NCI-H345 treated with DMSO at 0.1 percent for 48 hours (cell line): ENCODE data around the gene PXN.
"Not testable (repeated sequence)": the region's sequence is repeated elsewhere in the genome, so short reads cannot be mapped to it uniquely, and the experiment has no call there.

Source experiments
- DNase-seq: peaks from one replicate; lab custom pipeline; 2025; ENCODE audit not compliant: unreplicated experiment; lab: John Stamatoyannopoulos, UW

The PXN gene

GRCh38 chr12:120262852-120263747, 2.4 kb downstream of the PXN start:
- DNase-seq, result no peak

DNA sequence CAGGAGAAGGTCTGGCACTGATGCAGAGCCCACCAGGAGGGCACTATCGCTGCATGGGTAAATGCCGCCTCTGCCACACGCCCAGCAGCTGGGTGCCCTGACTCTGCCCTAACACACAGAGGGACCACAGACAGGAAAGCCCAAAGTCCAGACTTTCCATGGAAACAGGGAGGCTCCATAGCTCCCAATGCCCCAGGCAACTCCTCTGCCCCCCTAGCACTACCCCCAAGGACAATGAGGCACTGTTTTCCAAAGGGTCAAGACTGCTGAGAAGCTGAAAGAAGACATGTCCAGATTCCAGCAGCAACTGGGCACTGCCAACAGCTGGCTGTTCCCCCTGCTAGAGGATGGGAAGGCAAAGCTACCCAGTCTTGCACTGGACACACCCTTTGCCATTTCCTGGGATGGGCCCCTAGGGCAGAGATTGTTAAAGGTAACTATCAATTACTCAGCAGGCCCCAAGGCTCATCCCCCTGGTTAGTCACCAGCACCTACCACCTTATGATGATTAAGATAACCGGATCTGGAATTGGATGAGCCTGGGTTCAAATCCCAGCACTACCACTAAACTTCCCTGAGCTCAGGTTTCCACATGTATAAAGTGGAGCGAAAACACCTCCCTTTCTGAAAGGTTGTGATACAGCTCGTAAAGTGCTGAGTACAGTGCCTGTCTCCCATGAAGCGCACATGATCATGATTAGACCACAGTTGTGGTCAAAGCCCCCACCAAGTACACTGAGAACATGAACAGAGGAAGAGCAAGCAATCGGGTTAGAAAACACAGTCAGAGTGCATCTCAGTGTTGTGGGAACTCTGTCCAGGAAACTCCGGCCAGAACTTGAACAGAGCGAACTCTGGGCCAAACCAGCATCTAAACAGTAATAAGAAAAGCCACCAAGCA, 3.3 kb downstream of the PXN start:
- DNase-seq, result no peak

DNA sequence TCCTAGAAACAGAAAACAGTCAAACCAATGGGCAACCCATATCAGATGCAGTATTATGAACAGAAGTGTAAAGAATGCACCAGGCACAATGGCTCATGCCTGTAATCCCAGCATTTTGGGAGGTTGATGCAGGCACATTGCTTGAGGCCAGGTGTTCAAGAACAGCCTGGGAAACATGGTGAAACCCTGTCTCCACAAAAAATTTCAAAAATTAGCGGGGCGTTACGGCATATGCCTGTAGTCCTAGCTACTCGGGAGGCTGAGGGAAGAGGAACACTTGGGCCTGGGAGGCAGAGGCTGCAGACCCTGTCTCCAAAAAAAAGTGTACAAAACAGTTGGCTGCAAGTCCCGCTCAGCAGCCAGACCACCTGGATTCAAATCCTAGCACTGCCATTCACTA, 4.9 kb downstream of the PXN start:
- DNase-seq, result no peak

DNA sequence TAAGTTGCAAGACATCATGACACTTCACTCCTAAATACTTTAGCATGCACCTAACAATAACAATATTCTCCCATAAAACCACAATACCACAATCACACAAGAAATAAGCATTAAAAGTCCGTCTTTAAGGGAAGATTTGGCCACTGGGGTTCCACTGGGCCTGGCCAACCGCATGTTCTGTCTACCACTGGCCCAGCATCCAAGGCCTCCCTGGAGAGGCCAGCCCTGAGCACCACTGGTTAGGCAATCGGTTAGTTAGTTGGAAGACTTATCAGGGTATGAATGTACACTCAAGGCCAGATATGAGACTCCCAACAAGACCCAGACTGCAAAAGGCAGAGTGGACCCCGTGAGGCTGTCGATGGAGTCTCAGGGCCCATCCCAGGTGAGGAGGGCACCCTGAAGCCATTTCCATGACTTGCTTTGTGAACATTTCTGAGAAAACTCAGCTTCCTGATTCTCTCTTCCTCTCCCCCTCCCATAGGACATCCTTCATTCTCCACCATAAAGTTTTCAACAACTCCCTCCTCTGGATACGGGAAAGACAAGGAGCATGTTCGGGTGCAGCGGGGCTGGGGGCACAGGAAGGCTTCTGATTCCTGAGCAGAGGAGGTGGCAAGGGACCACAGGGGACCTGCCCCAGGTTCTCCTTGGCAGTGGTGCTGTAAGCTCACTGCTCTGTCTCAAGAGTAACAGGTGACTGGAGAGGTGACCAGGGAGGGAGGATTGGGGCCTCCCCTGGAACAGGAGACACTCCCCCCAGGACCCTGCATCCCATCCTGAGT, 5.9 kb downstream of the PXN start:
- no peak for DNase-seq

GRCh38 chr12:120258323-120258896, 7.1 kb downstream of the PXN start:
- DNase-seq, result no peak

DNA sequence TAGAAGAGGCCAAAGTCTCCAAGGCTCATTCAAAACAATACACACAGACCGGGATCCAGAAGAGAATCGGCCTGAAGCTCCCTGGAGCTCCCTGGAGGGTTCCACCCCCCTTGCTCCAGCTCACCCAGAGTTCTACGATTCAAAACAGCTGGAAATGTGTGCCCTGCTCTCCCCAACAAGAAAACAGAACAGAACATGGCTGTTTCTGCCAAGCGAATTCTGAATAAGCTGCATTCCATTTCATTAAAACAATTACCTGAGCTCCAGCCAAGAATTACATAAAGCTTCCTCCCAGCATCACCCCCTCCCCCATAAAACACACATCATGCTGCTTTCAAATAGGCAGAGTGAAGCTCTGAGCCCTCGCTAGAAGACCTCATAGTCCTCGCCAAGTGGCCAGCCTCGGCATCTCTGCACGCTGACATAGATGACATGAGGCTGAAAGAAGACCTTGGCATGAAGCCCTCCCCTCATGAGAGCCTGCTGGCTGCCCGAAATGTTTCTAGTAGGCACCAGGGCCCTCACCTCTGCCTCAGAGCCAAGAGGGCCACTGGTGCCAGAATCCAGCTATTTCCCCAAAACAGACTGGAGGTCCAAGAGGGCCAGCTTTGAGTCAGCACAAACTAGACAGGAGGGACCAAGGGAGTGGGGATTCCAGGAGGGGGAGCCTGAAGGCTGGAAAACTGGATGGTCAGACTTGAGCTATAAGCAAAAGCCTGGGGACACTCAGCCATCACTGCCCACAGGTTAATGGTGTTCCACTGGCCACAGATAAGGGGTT, 8.3 kb downstream of the PXN start:
- DNase-seq, result no peak

DNA sequence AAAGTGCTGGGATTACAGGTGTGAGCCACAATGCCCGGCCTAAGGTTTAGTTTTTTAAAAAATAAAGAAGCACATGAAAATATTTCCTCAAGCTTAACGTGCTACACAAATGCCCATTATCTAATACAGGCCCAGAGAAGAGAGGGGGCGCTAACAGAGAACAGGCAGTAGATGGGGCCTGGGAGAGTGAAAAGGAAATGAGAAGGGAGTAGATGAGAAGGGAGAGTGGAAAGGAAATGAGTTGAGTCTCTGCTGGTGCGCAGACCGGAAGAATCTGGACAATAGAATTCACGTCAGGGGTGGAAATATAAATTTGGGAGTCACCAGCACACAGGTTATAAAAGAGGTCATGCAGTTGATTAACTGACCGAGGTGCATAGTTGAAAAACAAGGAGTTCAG, 10.7 kb downstream of the PXN start:
- no peak for DNase-seq

- DNase-seq, result not testable (repeated sequence)
Measured at GRCh38 chr12:120253313-120253712, 12.2 kb downstream of the PXN start.

DNA sequence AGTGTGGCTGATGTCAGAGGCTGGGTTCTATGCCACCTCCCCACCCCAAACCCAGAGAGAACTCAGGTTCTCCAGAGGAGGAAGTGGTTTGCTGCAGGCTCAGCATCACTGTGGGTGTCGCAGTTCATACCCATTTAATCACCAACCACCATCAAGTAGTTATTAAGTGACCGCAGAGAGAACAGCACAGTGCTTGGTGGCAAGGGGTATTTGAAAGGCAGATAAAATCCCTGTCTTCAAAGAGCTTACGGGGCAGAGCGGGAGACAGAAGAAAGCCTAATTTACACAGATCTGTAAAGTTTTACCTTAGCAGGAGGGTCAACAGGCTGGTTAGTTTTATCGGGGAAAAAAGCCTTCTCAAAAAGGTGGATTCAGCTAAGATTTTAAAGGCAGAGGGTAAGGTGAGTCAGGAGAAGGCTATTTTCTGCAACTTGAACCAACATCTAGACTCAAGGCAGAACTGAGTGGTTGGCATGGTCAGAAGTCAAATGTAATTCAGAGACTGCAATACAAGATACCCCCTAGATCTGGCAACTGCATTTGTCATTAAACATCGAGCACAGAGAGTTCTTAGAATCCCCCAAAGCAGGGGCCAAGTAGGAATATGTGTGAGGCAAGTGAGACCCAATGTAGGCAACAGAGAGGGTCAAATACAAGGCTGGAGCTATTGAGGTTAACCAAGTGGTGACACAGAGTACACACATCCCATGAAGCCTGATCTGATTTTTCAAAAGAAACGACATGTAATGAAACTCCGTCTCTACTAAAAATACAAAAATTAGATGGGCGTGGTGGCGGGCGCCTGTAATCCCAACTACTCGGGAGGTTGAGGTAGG, 13.2 kb downstream of the PXN start:
- no peak for DNase-seq

GRCh38 chr12:120251364-120252070, 14.0 kb downstream of the PXN start:
- DNase-seq, result not testable (repeated sequence)

DNA sequence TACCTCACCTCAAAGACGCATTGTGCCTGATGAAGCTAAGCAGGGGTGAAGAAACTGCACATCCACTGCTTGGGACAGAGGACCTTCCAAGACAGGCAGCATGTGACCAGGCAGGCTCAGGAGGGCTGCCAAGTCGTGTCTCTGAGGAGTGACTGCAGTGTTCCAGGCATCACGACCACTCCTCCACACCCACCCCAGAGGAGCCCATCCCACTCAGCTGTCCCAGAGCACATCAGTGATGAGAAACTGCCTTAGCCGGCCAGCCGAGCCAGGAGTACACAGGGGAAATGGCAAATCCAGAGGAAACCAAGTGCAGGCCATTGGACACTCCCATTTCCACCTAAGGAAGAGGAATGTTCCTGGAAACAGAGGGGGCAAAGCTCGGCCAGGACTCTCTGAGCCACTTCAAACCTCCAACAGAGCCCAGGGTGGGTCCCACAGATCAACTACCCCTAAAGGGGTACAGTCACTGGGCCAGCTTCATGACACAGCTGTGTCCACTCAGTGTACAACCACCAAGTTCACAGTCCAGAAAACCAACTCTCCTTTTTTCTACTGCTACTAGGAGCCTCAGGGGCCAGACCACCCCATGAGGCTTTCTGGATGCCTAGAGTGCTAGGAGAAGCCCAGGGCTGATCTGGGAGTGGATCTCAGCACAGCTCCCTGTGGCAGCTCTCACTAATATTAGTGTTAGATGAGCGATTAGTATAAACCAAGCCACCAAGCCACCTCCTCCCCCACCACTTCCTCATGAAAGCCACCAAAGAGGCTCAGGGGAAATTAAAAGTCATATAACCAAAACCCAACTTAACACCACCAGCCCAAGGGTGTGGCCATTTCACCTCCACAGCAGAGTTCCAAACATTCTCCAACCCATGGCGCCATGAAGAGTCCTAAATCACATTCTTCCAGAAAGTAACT, 15.4 kb downstream of the PXN start:
- DNase-seq, result no peak

- DNase-seq, result no peak
Measured at GRCh38 chr12:120249266-120249874, 16.2 kb downstream of the PXN start.

DNA sequence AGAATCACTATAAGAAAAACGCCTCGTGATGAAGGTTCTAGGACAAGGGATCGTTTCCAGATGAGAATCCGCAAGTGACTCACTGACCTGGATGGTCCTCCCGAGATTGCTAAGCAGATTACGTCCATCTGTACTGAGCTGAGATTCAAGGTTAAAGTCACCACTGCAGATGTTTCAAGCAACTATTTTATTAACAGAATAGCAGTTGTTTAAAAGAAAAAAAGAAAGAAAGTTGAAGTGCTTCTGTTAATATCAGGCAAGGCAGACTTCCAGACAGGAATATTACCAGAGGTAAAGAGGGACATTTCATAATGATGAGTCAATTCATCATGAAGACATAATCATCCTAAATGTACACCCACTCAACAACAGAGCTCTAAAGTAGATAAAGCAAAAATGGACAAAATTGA, 17.9 kb downstream of the PXN start:
- DNase-seq, result no peak

DNA sequence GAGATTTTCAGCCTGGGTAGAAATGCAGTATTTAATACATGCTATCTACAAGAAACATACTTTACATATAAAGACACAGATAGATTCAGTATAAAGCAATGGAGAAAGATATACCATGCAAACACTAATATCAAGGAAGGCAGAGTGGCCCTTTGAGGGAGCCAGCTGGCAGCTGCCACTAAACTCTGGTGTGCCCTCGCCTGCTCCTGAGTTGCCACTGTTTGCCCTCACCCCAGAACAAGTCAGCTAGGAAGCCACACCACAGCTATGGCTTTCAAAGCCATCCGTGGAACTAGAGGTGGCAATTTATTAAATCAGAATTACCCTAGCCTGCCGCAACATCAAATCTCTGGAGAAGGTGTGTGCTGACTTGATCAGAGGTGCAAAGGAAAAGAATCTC, 18.3 kb downstream of the PXN start:
- no peak for DNase-seq

GRCh38 chr12:120246705-120247104, 18.8 kb downstream of the PXN start:
- not testable (repeated sequence) for DNase-seq

DNA sequence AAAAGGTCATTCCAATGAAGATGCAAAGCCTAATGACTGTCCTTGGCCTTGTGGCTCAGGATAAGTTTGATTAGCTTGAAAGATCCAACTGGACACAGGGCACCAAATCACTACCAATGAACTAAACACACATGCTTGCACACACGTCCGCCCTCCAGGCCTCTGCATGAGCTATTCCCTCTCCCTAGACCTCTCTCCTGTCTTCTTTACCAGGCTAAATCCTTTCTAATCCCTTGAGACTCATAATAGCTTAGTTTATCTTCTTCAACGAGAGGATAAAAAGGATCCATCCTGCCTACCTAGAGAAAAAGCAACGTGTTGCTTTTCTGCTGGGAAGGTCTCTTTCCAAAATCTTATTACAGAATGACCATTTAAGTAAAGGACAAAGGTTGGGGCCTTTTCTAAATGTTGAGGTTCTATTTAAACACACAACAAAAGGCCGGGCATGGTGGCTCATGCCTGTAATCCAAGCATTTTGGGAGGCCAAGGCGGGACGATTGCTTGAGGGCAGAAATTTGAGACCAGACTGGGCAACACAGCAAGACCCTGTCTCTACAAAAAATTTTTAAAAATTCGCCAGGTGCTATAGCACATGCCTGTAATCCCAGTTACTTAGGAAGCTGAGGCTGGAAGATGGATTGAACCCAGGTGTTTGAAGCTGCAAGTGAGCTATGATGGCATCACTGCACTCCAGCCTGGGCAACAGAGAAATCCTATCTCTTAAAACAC, 22.4 kb downstream of the PXN start:
- DNase-seq, result no peak
